Neutrophil (primary cell): ENCODE data around the gene BDKRB1.

Source experiments
- H3K27ac ChIP-seq: fragments of 200-600 bp; sonication (generic); 2 replicates; pipeline ENCODE4 v1.5.1; 2016; ENCODE audit warnings: mild to moderate bottlenecking, moderate library complexity
- H3K27me3 ChIP-seq: fragments of 200-600 bp; sonication (generic); 2 replicates; pipeline ENCODE4 v1.6.0; 2016; ENCODE audit warnings: mild to moderate bottlenecking
- H3K36me3 ChIP-seq: fragments of 200-600 bp; sonication (generic); 2 replicates; pipeline ENCODE4 v1.5.1; 2017
- H3K4me1 ChIP-seq, 2 experiments: fragments of 200-600 bp in 1 of 2; sonication (generic) in 1 of 2; 1 replicate in 1 of 2; 2 replicates in 1 of 2; pipeline versions ENCODE4 v1.5.1 to v1.6.1; 2013 to 2016; ENCODE audit warnings: low read depth in 1 of 2, low read length in 1 of 2, mild to moderate bottlenecking in 1 of 2, moderate library complexity in 1 of 2; ENCODE audit not compliant: control insufficient read depth in 1 of 2, insufficient read depth in 1 of 2
- H3K4me3 ChIP-seq, 2 experiments: fragments of 200-600 bp in 1 of 2; sonication (generic) in 1 of 2; 1 replicate in 1 of 2; 2 replicates in 1 of 2; pipeline ENCODE4 v1.5.1; 2013 to 2016; ENCODE audit warnings: low read depth in 1 of 2, low read length in 1 of 2, mild to moderate bottlenecking in 1 of 2, moderate library complexity in 1 of 2
- H3K9me3 ChIP-seq: fragments of 200-600 bp; sonication (generic); 2 replicates; pipeline ENCODE4 v1.5.1; 2016
- CTCF ChIP-seq: fragments of 200-600 bp; sonication (generic); IDR thresholded peaks from 2 replicates; pipeline ENCODE4 v1.5.1; 2016; ENCODE audit warnings: antibody characterized with exemption

The BDKRB1 gene

GRCh38 chr14:96297000-96297399 lies 41.0 kb downstream of the BDKRB1 start:
- peaks cover 58% of the 10 kb centered on the region for H3K36me3 ChIP-seq

GRCh38 chr14:96297997-96298515 lies 42.0 kb downstream of the BDKRB1 start:
- H3K36me3 ChIP-seq: peaks cover 64% of the 10 kb centered on the region
- H3K4me3 ChIP-seq: no peak overlapping the region
- no peaks in the 10 kb centered on the region for H3K27me3 ChIP-seq
- no peak overlapping the region for H3K27ac ChIP-seq
- H3K9me3 ChIP-seq: no peaks in the 10 kb centered on the region
- no peaks in the 10 kb centered on the region for H3K4me1 ChIP-seq
- no peak for TF ChIP-seq CTCF

More at GRCh38 chr14:96297000-96297399, 41.0 kb downstream of the BDKRB1 start:
- Histone ChIP-seq H3K27ac (no peak overlapping the region), H3K9me3 (no peaks in the 10 kb centered on the region), H3K4me1 (no peaks in the 10 kb centered on the region), H3K4me3 (no peak overlapping the region), H3K27me3 (no peaks in the 10 kb centered on the region)
- no peak for TF ChIP-seq CTCF

GRCh38 chr14:96299441-96299840 lies 43.4 kb downstream of the BDKRB1 start:
- no peak for TF ChIP-seq CTCF
- H3K9me3 ChIP-seq: no peaks in the 10 kb centered on the region
- H3K4me3 ChIP-seq: no peak overlapping the region
- H3K36me3 ChIP-seq: peaks cover 62% of the 10 kb centered on the region
- H3K27me3 ChIP-seq: no peaks in the 10 kb centered on the region
- H3K4me1 ChIP-seq: no peaks in the 10 kb centered on the region
- no peak overlapping the region for H3K27ac ChIP-seq

- Histone ChIP-seq H3K9me3 (no peaks in the 10 kb centered on the region), H3K27me3 (no peaks in the 10 kb centered on the region), H3K4me1 (no peaks in the 10 kb centered on the region), H3K27ac (no peak overlapping the region), H3K36me3 (peaks cover 86% of the 10 kb centered on the region), H3K4me3 (no peak overlapping the region)
- no peak for TF ChIP-seq CTCF
Observed at GRCh38 chr14:96303981-96304380, 48.0 kb downstream of the BDKRB1 start.

- Histone ChIP-seq H3K36me3 (peaks cover 86% of the 10 kb centered on the region), H3K4me1 (no peaks in the 10 kb centered on the region), H3K4me3 (no peak overlapping the region), H3K9me3 (no peaks in the 10 kb centered on the region), H3K27ac (no peak overlapping the region), H3K27me3 (no peaks in the 10 kb centered on the region)
- TF ChIP-seq CTCF: no peak
Observed at GRCh38 chr14:96304956-96305355, 48.9 kb downstream of the BDKRB1 start.

GRCh38 chr14:96307434-96307833 lies 51.4 kb downstream of the BDKRB1 start:
- TF ChIP-seq CTCF: no peak
- H3K4me1 ChIP-seq: no peaks in the 10 kb centered on the region
- no peaks in the 10 kb centered on the region for H3K9me3 ChIP-seq
- no peak overlapping the region for H3K4me3 ChIP-seq
- no peaks in the 10 kb centered on the region for H3K27me3 ChIP-seq
- H3K27ac ChIP-seq: no peak overlapping the region
- H3K36me3 ChIP-seq: peaks cover 87% of the 10 kb centered on the region
